Neural progenitor cell (in vitro differentiated cells): ENCODE measurements around the gene AGTRAP. TPM values are rescaled to one million over a fixed set of nuclear protein-coding genes. Genes with fewer than 3 reads are reported as not detected.
A peak's percentile ranks its signal among the peaks of the same experiment; 100 is the strongest.

Source experiments
- DNase-seq: peaks from one replicate; pipeline ENCODE4 v3.0.0-alpha.2; 2016; ENCODE audit warnings: low spot score
- H2AFZ ChIP-seq: fragments of 200-600 bp; sonication (generic); replicated peaks from 2 replicates; pipeline ENCODE4 v1.6.1; 2016; ENCODE audit warnings: antibody characterized with exemption
- H3F3A ChIP-seq: fragments of 200-600 bp; sonication (generic); 2 replicates; pipeline ENCODE4 v1.6.1; 2016; ENCODE audit warnings: antibody characterized with exemption, low read depth
- H3K27ac ChIP-seq: fragments of 200-600 bp; sonication (generic); 2 replicates; pipeline ENCODE4 v1.5.1; 2016; ENCODE audit warnings: mild to moderate bottlenecking
- H3K27me3 ChIP-seq: fragments of 200-600 bp; sonication (generic); 2 replicates; pipeline ENCODE4 v1.6.1; 2016; ENCODE audit warnings: mild to moderate bottlenecking, moderate library complexity
- H3K36me3 ChIP-seq: fragments of 200-600 bp; sonication (generic); 2 replicates; pipeline ENCODE4 v1.5.1; 2016
- H3K4me1 ChIP-seq: fragments of 200-600 bp; sonication (generic); 2 replicates; pipeline ENCODE4 v1.6.1; 2016; ENCODE audit warnings: mixed run types
- H3K4me2 ChIP-seq: fragments of 200-600 bp; sonication (generic); 2 replicates; pipeline ENCODE4 v1.6.1; 2016
- H3K4me3 ChIP-seq: fragments of 200-600 bp; sonication (generic); 2 replicates; pipeline ENCODE4 v1.5.1; 2016
- H3K79me2 ChIP-seq: fragments of 200-600 bp; sonication (generic); 2 replicates; pipeline ENCODE4 v1.6.1; 2016; ENCODE audit warnings: low read depth
- H3K9ac ChIP-seq: fragments of 200-600 bp; sonication (generic); 2 replicates; pipeline ENCODE4 v1.6.1; 2016
- H3K9me3 ChIP-seq: fragments of 200-600 bp; sonication (generic); 2 replicates; pipeline ENCODE4 v1.5.1; 2016; ENCODE audit warnings: low read depth
- H4K20me1 ChIP-seq: fragments of 200-600 bp; sonication (generic); 2 replicates; pipeline ENCODE4 v1.6.1; 2016; ENCODE audit warnings: low read depth
- H3K27ac Mint-ChIP-seq: 3 replicates; pipeline ENCODE4 v1.8.0; 2021; ENCODE audit warnings: mixed read lengths
- H3K27me3 Mint-ChIP-seq: 2 replicates; pipeline ENCODE4 v1.8.0; 2022; ENCODE audit warnings: low read depth, mild to moderate bottlenecking, inconsistent platforms, moderate library complexity, mixed read lengths; ENCODE audit not compliant: insufficient read depth
- H3K36me3 Mint-ChIP-seq: 3 replicates; pipeline ENCODE4 v1.8.0; 2021; ENCODE audit warnings: mixed read lengths
- H3K4me1 Mint-ChIP-seq: 3 replicates; pipeline ENCODE4 v1.8.0; 2021; ENCODE audit warnings: mixed read lengths
- H3K4me3 Mint-ChIP-seq: 3 replicates; pipeline ENCODE4 v1.8.0; 2021; ENCODE audit warnings: mild to moderate bottlenecking, moderate library complexity, mixed read lengths
- H3K9me3 Mint-ChIP-seq: 3 replicates; pipeline ENCODE4 v1.8.0; 2020; ENCODE audit warnings: mixed read lengths
- EZH2 ChIP-seq: fragments of 200-600 bp; sonication (generic); IDR thresholded peaks from 2 replicates; pipeline ENCODE4 v1.6.1; 2017; ENCODE audit warnings: antibody characterized with exemption, mild to moderate bottlenecking, moderate library complexity
- EZH2phosphoT487 ChIP-seq: fragments of 200-600 bp; sonication (generic); IDR thresholded peaks from 2 replicates; pipeline ENCODE4 v1.6.1; 2017; ENCODE audit warnings: antibody characterized with exemption
- total RNA-seq: library from RNA; depleted of rRNA; stranded (reverse); fragments of >200 nt; gene quantifications from 2 replicates; pipeline ENCODE4 v1.2.3, GENCODE V29; 2015; ENCODE audit warnings: low replicate concordance
- TF ChIP-seq, protein P1 (sequence below): fragments of 200-600 bp; sonication (generic); IDR thresholded peaks from 2 replicates; pipeline ENCODE4 v1.5.1; 2017; ENCODE audit warnings: antibody characterized with exemption, mild to moderate bottlenecking

Gene AGTRAP
- total RNA-seq, 1 donor from 2014 or later = 12.4 TPM

DNA sequence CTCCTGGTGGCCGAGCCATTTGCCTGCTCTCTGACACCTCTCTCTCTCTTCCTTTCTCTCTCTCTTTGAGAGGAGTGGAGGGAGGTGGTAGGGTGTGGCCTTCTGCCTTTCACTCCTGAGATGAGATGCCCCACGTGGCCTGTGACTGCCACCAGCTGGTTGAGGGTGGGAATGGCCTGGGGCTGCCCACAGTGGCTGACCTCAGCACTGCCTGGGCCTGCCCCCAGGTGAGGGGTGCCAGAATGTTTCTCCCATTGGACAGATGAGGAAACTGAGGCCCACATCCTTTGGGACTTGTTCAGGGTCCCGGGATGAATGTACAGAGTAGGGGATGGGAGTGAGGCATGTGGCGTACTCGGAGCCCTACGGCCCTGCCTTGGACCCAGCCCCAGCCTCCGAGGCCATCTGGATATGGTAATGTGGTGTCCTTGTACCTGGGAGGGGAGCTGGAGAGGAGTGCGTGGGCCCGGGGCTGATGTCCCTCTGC lies 13.3 kb downstream of the AGTRAP start:
- peaks cover 7% of the 10 kb centered on the region for H3K36me3 Mint-ChIP-seq
- no peak overlapping the region for H3K4me3 Mint-ChIP-seq
- H3K27me3 ChIP-seq = no peaks in the 10 kb centered on the region
- no peak overlapping the region for H3K27ac ChIP-seq
- H3K4me1 ChIP-seq = peaks cover 14% of the 10 kb centered on the region
- peak; percentile 49 for DNase-seq
- no peaks in the 10 kb centered on the region for H3K79me2 ChIP-seq
- H4K20me1 ChIP-seq = no peaks in the 10 kb centered on the region
- no peak overlapping the region for H3K4me2 ChIP-seq
- H3K9me3 Mint-ChIP-seq = no peaks in the 10 kb centered on the region
- H2AFZ ChIP-seq = no peak overlapping the region
- H3K9me3 ChIP-seq = no peaks in the 10 kb centered on the region
- peaks cover 3% of the 10 kb centered on the region for H3K27me3 Mint-ChIP-seq
- no peaks in the 10 kb centered on the region for H3K36me3 ChIP-seq
- no peak for TF ChIP-seq EZH2
- TF ChIP-seq EZH2phosphoT487 = no peak
- TF ChIP-seq, protein P1, sequence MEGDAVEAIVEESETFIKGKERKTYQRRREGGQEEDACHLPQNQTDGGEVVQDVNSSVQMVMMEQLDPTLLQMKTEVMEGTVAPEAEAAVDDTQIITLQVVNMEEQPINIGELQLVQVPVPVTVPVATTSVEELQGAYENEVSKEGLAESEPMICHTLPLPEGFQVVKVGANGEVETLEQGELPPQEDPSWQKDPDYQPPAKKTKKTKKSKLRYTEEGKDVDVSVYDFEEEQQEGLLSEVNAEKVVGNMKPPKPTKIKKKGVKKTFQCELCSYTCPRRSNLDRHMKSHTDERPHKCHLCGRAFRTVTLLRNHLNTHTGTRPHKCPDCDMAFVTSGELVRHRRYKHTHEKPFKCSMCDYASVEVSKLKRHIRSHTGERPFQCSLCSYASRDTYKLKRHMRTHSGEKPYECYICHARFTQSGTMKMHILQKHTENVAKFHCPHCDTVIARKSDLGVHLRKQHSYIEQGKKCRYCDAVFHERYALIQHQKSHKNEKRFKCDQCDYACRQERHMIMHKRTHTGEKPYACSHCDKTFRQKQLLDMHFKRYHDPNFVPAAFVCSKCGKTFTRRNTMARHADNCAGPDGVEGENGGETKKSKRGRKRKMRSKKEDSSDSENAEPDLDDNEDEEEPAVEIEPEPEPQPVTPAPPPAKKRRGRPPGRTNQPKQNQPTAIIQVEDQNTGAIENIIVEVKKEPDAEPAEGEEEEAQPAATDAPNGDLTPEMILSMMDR = peak; percentile 45
- H3K9ac ChIP-seq = no peak overlapping the region
- no peak overlapping the region for H3K27ac Mint-ChIP-seq
- no peak overlapping the region for H3K4me3 ChIP-seq
- H3F3A ChIP-seq = peaks cover 4% of the 10 kb centered on the region
- H3K4me1 Mint-ChIP-seq = peaks cover 27% of the 10 kb centered on the region

DNA sequence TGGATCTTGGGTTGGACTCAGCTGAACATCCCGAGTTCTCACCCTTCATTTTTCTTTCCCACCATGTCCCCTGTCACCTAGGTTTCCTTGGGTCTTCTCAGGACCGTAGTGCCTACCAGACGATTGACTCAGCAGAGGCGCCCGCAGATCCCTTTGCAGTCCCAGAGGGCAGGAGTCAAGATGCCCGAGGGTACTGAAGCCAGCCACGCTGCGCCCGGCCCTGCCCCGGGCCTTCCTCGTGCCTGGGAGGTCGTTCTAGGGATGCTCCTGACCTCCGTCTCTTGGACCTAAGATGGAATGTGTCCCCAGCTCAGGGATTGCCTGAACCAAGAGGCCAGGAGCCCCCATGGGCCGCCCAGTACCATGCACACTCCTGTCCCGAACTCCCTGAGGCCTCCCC lies 14.1 kb downstream of the AGTRAP start:
- Histone ChIP-seq H3K79me2 (no peaks in the 10 kb centered on the region), H3K36me3 (no peaks in the 10 kb centered on the region), H3K27ac (no peak overlapping the region), H3K27me3 (no peaks in the 10 kb centered on the region), H3K9ac (no peak overlapping the region), H3K4me3 (no peak overlapping the region), H3K9me3 (no peaks in the 10 kb centered on the region), H2AFZ (no peak overlapping the region), H3F3A (peaks cover 4% of the 10 kb centered on the region), H4K20me1 (no peaks in the 10 kb centered on the region), H3K4me2 (no peak overlapping the region), H3K4me1 (peaks cover 14% of the 10 kb centered on the region)
- Mint-ChIP-seq H3K27ac (no peak overlapping the region), H3K27me3 (peaks cover 5% of the 10 kb centered on the region), H3K9me3 (no peaks in the 10 kb centered on the region), H3K4me1 (peaks cover 31% of the 10 kb centered on the region), H3K4me3 (no peak overlapping the region), H3K36me3 (peaks cover 7% of the 10 kb centered on the region)
- TF ChIP-seq EZH2 (no peak), EZH2phosphoT487 (no peak)
- TF ChIP-seq, protein P1 = no peak
- peak; percentile 0 for DNase-seq

DNA sequence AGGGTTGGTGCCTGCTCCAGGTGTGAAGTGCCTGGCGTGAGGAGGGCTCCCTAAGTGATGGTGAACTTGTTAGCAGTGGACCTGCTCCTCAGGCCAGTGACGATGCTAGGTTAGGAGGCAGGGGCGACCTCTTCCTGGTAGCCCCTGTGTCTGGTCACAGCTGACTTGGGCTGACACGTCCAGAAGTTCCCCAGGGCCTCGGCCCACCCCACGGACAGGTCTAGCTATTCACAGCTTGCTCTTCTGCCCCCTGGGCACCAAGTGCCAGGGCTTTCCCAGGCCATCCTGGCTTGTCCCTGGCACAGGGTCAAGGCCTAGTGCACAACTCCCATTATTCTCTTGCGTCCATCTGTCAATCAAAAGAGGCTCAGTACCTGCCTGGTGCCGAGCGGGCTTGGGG lies 15.2 kb downstream of the AGTRAP start:
- Mint-ChIP-seq H3K4me1 (peaks cover 31% of the 10 kb centered on the region), H3K36me3 (peaks cover 7% of the 10 kb centered on the region), H3K9me3 (peaks cover 3% of the 10 kb centered on the region), H3K4me3 (no peak overlapping the region), H3K27me3 (peaks cover 8% of the 10 kb centered on the region), H3K27ac (no peak overlapping the region)
- no peaks in the 10 kb centered on the region for H3K36me3 ChIP-seq
- no peak overlapping the region for H3K9ac ChIP-seq
- H3K4me2 ChIP-seq = no peak overlapping the region
- no peaks in the 10 kb centered on the region for H4K20me1 ChIP-seq
- peaks cover 4% of the 10 kb centered on the region for H3F3A ChIP-seq
- DNase-seq = no peak
- H3K9me3 ChIP-seq = no peaks in the 10 kb centered on the region
- H3K4me1 ChIP-seq = peaks cover 14% of the 10 kb centered on the region
- no peak overlapping the region for H2AFZ ChIP-seq
- TF ChIP-seq EZH2phosphoT487 = no peak
- TF ChIP-seq, protein P1 = no peak
- no peak for TF ChIP-seq EZH2
- H3K79me2 ChIP-seq = no peaks in the 10 kb centered on the region
- no peak overlapping the region for H3K4me3 ChIP-seq
- no peaks in the 10 kb centered on the region for H3K27me3 ChIP-seq
- no peak overlapping the region for H3K27ac ChIP-seq
